AG09319 (cell line): ENCODE data around the gene GRIFIN.

ENCODE experiments used
- DNase-seq: peaks from one replicate; pipeline ENCODE4 v3.0.0-alpha.2; 2010; ENCODE audit warnings: low read depth; ENCODE audit errors: extremely low read depth
- TF ChIP-seq, protein P1 (sequence below): IDR thresholded peaks from 2 replicates; pipeline ENCODE4 v1.5.1; 2011; ENCODE audit warnings: low read depth, mild to moderate bottlenecking, inconsistent platforms, low read length, moderate library complexity

The GRIFIN gene

DNA sequence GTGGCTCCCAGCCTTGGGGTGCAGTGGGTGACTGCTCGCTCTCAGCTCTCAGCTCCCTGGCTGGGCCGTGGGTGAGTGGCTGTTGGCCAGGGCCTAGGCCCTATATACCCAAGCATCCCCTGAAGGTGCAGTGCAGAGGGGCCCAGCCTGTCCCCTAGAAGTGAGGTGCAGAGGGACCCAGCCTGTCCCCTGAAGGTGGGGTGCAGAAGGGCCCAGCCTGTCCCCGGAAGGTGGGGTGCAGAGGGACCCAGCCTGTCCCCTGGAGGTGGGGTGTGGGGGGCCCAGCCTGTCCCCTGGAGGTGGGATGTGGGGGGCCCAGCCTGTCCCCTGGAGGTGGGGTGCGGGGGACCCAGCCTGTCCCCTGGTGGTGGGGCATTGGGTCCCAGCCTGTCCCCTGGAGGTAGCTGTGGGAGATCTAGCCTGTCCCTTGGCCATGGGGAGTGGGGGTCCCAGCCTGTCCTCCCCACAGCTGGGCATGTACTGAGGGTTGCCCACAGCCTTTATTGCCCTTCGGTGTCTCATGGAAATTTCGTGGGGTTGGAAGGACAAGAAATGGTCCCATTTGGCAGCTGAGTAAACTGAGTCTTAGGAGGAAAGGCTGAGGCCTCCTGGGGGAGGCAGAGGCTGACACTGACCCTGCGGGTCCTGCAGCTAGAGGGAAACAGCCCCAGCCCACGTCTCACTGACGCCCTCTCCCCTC is 25.9 kb upstream of the GRIFIN start:
- TF ChIP-seq, protein P1, sequence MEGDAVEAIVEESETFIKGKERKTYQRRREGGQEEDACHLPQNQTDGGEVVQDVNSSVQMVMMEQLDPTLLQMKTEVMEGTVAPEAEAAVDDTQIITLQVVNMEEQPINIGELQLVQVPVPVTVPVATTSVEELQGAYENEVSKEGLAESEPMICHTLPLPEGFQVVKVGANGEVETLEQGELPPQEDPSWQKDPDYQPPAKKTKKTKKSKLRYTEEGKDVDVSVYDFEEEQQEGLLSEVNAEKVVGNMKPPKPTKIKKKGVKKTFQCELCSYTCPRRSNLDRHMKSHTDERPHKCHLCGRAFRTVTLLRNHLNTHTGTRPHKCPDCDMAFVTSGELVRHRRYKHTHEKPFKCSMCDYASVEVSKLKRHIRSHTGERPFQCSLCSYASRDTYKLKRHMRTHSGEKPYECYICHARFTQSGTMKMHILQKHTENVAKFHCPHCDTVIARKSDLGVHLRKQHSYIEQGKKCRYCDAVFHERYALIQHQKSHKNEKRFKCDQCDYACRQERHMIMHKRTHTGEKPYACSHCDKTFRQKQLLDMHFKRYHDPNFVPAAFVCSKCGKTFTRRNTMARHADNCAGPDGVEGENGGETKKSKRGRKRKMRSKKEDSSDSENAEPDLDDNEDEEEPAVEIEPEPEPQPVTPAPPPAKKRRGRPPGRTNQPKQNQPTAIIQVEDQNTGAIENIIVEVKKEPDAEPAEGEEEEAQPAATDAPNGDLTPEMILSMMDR: no peak
- no peak for DNase-seq

DNA sequence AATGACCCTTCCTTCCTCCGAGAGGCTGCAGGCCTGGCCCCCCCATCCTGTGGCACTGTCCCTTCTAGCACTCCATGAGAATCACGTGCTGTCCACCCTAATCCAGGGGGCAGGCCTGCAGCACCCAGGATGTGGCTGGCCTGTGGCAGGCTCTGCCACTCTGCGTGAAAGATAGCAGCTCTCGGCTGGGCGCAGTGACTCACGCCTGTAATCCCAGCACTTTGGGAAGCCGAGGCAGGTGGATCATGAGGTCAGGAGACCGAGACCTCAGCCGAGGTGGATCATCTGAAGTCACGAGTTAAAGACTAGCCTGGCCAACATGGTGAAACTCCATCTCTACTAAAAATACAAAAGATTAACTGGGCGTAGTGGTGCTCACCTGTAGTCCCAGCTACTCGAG is 24.5 kb upstream of the GRIFIN start:
- no peak for DNase-seq
- TF ChIP-seq, protein P1: no peak

DNA sequence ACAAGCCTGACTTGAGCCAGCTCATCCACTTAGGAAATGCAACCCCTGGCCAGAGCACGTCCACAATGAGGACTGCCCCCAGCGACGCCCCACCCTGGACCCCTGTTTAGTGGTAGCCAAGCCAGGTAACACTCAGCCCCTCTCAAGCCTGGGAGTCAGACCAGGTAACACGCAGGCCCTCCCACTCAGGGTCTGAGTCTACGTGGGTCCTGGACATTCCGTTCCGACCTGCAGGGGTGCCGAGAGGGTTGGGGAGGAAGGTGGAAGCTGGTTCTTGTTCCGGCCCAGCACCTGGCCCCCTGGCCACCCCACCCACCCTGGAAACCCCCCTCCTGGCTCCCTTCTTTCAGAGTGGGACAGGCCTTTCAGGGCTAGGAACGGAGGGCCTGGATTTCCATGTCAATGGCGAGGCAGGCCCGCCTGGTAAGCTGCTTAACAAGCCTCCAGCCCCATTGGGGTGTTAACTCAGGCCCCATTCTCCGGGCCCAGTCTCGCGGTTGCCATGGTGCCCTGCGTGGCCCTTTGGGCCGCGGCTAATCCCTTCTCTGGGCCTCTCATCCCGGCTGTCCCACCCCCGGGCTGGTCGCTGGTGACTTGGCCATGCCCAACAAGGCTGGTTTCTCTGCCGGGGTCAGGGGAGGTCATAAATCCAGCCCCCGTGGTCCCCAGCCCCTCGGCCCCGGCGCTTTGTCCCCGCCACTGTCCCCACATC is 23.7 kb upstream of the GRIFIN start:
- DNase-seq: no peak
- TF ChIP-seq, protein P1: no peak

DNA sequence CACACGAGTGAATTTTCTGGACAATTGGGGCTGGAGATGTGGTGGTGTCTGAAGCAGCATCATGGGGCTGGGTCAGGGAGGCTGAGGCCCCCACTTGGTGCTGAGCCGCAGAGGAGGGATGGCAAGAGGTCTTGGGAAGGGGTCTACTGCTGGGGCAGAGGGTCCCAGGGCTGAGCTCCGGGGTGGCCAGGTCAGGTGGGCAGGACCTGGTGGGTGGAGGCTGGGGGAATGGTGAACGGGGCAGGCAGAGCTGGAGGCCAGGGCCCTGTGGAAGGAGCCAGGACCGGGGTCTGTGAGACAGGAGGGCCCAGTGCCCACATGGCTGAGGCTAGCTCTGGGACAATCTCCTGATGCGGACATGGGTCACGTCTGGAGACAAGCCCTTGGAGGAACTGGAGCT is 23.0 kb upstream of the GRIFIN start:
- DNase-seq: no peak
- TF ChIP-seq, protein P1: no peak

DNA sequence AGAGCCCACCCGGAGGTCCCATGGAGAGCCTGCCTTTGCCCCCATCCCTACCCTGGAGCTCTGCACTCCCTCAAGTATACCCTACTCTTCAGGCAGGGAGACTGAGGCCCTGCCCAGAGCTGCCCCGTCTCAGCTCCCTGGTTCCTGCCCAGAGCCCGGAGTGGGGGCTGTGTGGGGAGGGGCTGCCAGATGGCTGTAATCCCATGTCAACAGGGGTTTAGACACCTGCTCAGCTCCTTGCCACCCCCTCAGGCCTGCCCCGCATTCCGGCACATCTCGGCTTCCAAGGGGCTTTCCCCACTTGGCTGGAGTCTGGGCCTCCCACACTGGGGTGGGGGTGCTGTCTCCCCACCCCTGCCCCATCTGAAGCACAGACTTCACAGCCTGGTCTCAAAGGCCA is 22.5 kb upstream of the GRIFIN start:
- no peak for DNase-seq
- TF ChIP-seq, protein P1: no peak

DNA sequence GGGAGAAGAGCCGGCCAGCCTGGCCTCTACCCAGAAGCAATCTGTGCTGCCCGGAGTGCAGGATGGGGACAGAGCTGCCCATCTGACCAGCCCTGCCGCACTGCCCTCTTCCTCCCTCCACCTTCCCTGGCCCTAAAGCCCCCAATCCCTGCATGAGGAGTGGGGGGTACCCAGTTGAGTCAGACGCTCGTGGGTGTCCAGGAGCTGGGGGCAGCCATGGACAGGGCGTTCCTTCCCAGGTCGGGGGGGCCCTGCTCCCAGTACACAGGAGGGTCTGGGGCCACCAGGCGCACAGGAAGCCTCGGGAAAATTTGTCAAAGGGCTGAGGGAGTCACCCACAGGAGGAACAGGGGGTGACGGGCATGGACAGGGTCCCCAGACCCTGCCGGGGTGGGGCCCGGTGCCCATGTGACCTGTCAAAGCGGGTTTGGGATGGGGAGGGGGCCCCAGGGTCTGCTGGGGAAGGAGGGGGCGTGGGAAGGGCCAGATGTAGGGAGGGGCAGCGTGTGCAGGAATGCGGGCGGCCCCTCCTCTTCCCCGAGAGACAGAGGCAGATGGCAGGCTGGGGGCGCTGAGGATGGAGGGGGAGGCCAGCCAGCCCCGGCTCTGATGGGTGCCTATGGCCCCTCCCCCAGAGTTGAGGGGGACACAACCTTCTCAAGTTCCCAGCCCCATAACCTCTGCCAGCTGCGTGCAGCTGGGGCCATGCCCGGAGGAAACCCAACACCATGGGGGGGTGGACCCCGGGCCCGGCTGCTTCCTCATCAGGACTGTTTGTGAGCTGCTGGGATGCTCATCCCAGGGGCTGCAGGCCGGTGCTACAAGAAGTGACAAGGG is 21.5 kb upstream of the GRIFIN start:
- no peak for DNase-seq

More for the DNA sequence above, 21.5 kb upstream of the GRIFIN start:
- TF ChIP-seq, protein P1: no peak
